ENCODE measurements around the gene NHSL1.

DNA sequence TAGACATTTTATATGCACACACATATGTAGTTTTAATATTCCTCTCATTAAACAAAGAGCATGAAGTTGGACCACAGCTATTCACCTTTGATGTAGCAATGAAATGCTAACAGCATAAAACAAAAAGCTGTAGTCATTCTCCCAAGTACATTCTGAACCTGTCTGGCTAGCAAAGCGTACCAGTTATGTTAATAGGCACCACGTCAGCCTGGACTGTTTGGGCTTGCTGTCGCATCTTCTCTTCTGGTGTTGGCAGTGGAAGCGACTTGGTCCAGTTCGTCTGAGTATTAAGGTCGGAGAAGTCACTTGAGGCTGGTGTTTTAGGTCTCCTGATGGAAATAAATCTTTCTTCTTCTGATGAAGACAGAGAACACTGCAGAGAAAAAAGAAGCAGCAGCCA, 52.5 kb downstream of the NHSL1 start:
- TF ChIP-seq POLR2A (IDR thresholded peaks at IDR 0.05): no peak
- TF ChIP-seq, protein P1, sequence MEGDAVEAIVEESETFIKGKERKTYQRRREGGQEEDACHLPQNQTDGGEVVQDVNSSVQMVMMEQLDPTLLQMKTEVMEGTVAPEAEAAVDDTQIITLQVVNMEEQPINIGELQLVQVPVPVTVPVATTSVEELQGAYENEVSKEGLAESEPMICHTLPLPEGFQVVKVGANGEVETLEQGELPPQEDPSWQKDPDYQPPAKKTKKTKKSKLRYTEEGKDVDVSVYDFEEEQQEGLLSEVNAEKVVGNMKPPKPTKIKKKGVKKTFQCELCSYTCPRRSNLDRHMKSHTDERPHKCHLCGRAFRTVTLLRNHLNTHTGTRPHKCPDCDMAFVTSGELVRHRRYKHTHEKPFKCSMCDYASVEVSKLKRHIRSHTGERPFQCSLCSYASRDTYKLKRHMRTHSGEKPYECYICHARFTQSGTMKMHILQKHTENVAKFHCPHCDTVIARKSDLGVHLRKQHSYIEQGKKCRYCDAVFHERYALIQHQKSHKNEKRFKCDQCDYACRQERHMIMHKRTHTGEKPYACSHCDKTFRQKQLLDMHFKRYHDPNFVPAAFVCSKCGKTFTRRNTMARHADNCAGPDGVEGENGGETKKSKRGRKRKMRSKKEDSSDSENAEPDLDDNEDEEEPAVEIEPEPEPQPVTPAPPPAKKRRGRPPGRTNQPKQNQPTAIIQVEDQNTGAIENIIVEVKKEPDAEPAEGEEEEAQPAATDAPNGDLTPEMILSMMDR (IDR thresholded peaks at IDR 0.05): no peak
